H1 (cell line): ENCODE data around the gene DUSP1. TPM values are rescaled to one million over a fixed set of nuclear protein-coding genes. Genes with fewer than 3 reads are reported as not detected.

Experiments
- CTCF ChIA-PET: fragments of 300-600 bp; sonication (Branson Sonifier 250); formaldehyde crosslinking; loops from one replicate; lab custom pipeline; 2021; ENCODE audit not compliant: partially characterized antibody; lab: Charles Lee
- POLR2A ChIA-PET: fragments of 300-600 bp; sonication (Branson Sonifier 250); formaldehyde crosslinking; loops from one replicate; lab custom pipeline; 2021; ENCODE audit warnings: inconsistent platforms; ENCODE audit not compliant: partially characterized antibody; lab: Charles Lee
- DNase-seq, 2 experiments: peaks; one replicate each; pipeline versions ENCODE4 v3.0.0 to v3.0.0-alpha.2; 2010 to 2022; ENCODE audit warnings: low spot score in 2 of 2, low read depth in 1 of 2, mixed read lengths in 1 of 2
- FAIRE-seq: peaks from 2 replicates; lab custom pipeline; 2011; peaks lifted over from hg19 to GRCh38; lab: Jason Lieb, UNC
- H2AFZ ChIP-seq: 2 replicates; pipeline ENCODE4 v1.8.1; 2012; ENCODE audit warnings: low read length, inconsistent platforms
- H2AK5ac ChIP-seq: 2 replicates; pipeline ENCODE4 v1.6.1; 2013; ENCODE audit warnings: low read depth, low read length
- H2BK120ac ChIP-seq: replicated peaks from 2 replicates; pipeline ENCODE3; 2013; ENCODE audit warnings: low read depth, low read length, inconsistent platforms
- H2BK12ac ChIP-seq: 2 replicates; pipeline ENCODE4 v1.6.1; 2013; ENCODE audit warnings: low read depth, low read length
- H2BK15ac ChIP-seq: 2 replicates; pipeline ENCODE4 v1.6.1; 2013; ENCODE audit warnings: low read length
- H2BK20ac ChIP-seq: 2 replicates; pipeline ENCODE4 v1.6.1; 2013; ENCODE audit warnings: low read length
- H2BK5ac ChIP-seq: 2 replicates; pipeline ENCODE4 v1.6.1; 2013; ENCODE audit warnings: low read depth, low read length
- H3K14ac ChIP-seq: 2 replicates; pipeline ENCODE4 v1.6.1; 2013; ENCODE audit warnings: inconsistent platforms; ENCODE audit not compliant: insufficient read length
- H3K18ac ChIP-seq: 2 replicates; pipeline ENCODE4 v1.6.1; 2013; ENCODE audit warnings: low read length; ENCODE audit errors: extremely low read depth
- H3K23ac ChIP-seq: 2 replicates; pipeline ENCODE4 v1.6.1; 2013; ENCODE audit warnings: inconsistent platforms; ENCODE audit not compliant: insufficient read length
- H3K23me2 ChIP-seq: 2 replicates; pipeline ENCODE4 v1.6.1; 2013; ENCODE audit warnings: low read depth, low read length
- H3K27ac ChIP-seq: 2 replicates; pipeline ENCODE4 v1.6.1; 2011; ENCODE audit warnings: low read depth, low read length, inconsistent platforms
- H3K27me3 ChIP-seq, 4 experiments: replicated peaks in 1 of 4; 1 replicate in 1 of 4; 2 replicates in 3 of 4; pipeline versions ENCODE4 v1.6.1 to v1.8.1; 2011 to 2013; ENCODE audit warnings: low read length in 3 of 4, mild to moderate bottlenecking in 3 of 4, inconsistent platforms in 2 of 4, mixed read lengths in 2 of 4, moderate library complexity in 1 of 4; ENCODE audit not compliant: control insufficient read depth in 3 of 4, insufficient read depth in 3 of 4; ENCODE audit errors: extremely low read depth in 1 of 4
- H3K36me3 ChIP-seq, 4 experiments: 2 replicates each; pipeline versions ENCODE4 v1.6.1 to v1.8.1; 2011 to 2013; ENCODE audit warnings: mild to moderate bottlenecking in 4 of 4, low read length in 3 of 4, moderate library complexity in 2 of 4, control low read depth in 1 of 4, inconsistent platforms in 1 of 4; ENCODE audit not compliant: insufficient read depth in 4 of 4, control insufficient read depth in 2 of 4
- H3K4ac ChIP-seq: replicated peaks from 2 replicates; pipeline ENCODE3; 2013; ENCODE audit warnings: low read length, low read depth, mixed read lengths, inconsistent platforms; ENCODE audit not compliant: insufficient read length
- H3K4me1 ChIP-seq, 4 experiments: replicated peaks in 1 of 4; 1 replicate in 1 of 4; 2 replicates in 3 of 4; pipeline versions ENCODE4 v1.6.1 to v1.8.1; 2011 to 2013; ENCODE audit warnings: low read length in 3 of 4, inconsistent platforms in 2 of 4, mixed read lengths in 1 of 4; ENCODE audit not compliant: insufficient read depth in 4 of 4, control insufficient read depth in 3 of 4
- H3K4me2 ChIP-seq, 2 experiments: 2 replicates each; pipeline versions ENCODE4 v1.6.1 to v1.8.1; 2011 to 2013; ENCODE audit warnings: low read depth in 2 of 2, low read length in 2 of 2, control low read depth in 1 of 2, inconsistent platforms in 1 of 2, mild to moderate bottlenecking in 1 of 2; ENCODE audit not compliant: insufficient read depth in 1 of 2
- H3K4me3 ChIP-seq, 4 experiments: fragments of 200-600, 300-600 bp in 1 of 4; sonication (generic), shearing (Covaris generic), sonication (Bioruptor Twin) in 1 of 4; 2 replicates each; pipeline versions ENCODE4 v1.5.1 to v1.8.1; 2011 to 2016; ENCODE audit warnings: low read length in 4 of 4, low read depth in 3 of 4, control low read depth in 2 of 4, inconsistent platforms in 2 of 4, mild to moderate bottlenecking in 2 of 4, mixed read lengths in 1 of 4, moderate library complexity in 1 of 4; ENCODE audit not compliant: insufficient read depth in 2 of 4; ENCODE audit errors: extremely low read depth in 1 of 4
- H3K56ac ChIP-seq: replicated peaks from 2 replicates; pipeline ENCODE3; 2013; ENCODE audit warnings: low read depth, mild to moderate bottlenecking, mixed read lengths, low read length, inconsistent platforms; ENCODE audit not compliant: insufficient read length
- H3K79me1 ChIP-seq: 2 replicates; pipeline ENCODE4 v1.6.1; 2013; ENCODE audit warnings: low read depth, low read length, control low read depth
- H3K79me2 ChIP-seq, 2 experiments: 2 replicates each; pipeline versions ENCODE4 v1.6.1 to v1.8.1; 2012 to 2013; ENCODE audit warnings: low read length in 2 of 2, mild to moderate bottlenecking in 2 of 2, inconsistent platforms in 1 of 2; ENCODE audit not compliant: insufficient read depth in 2 of 2, control insufficient read depth in 1 of 2
- H3K9ac ChIP-seq, 4 experiments: replicated peaks in 1 of 4; 1 replicate in 1 of 4; 2 replicates in 3 of 4; pipeline versions ENCODE4 v1.6.1 to v1.8.1; 2011 to 2013; ENCODE audit warnings: low read depth in 3 of 4, low read length in 3 of 4, control low read depth in 2 of 4, mild to moderate bottlenecking in 2 of 4, moderate library complexity in 2 of 4, inconsistent platforms in 1 of 4; ENCODE audit errors: extremely low read depth in 1 of 4
- H3K9me3 ChIP-seq, 2 experiments: 2 replicates each; pipeline versions ENCODE4 v1.6.1 to v1.8.1; 2012 to 2013; ENCODE audit warnings: mild to moderate bottlenecking in 2 of 2, moderate library complexity in 2 of 2, control low read depth in 1 of 2, inconsistent platforms in 1 of 2, low read depth in 1 of 2, low read length in 1 of 2, mixed read lengths in 1 of 2; ENCODE audit not compliant: insufficient read depth in 2 of 2
- H4K20me1 ChIP-seq, 2 experiments: replicated peaks in 1 of 2; 2 replicates each; pipeline versions ENCODE3 to v1.8.1; 2011 to 2013; ENCODE audit warnings: inconsistent platforms in 2 of 2, low read length in 2 of 2, mild to moderate bottlenecking in 1 of 2; ENCODE audit not compliant: insufficient read depth in 2 of 2, control insufficient read depth in 1 of 2
- H4K5ac ChIP-seq: 2 replicates; pipeline ENCODE4 v1.6.1; 2013; ENCODE audit warnings: low read length, low read depth, mixed read lengths, inconsistent platforms; ENCODE audit not compliant: insufficient read length
- H4K8ac ChIP-seq: 2 replicates; pipeline ENCODE4 v1.8.0; 2013; ENCODE audit warnings: mild to moderate bottlenecking, moderate library complexity, low read length, inconsistent platforms; ENCODE audit not compliant: insufficient read depth; ENCODE audit errors: extremely low read depth
- H4K91ac ChIP-seq: replicated peaks from 2 replicates; pipeline ENCODE3; 2013; ENCODE audit warnings: low read length, mixed read lengths, inconsistent platforms; ENCODE audit not compliant: insufficient read length
- CBX5 ChIP-seq: fragments of 300-800, 300-1000 bp; sonication (generic); IDR thresholded peaks from 2 replicates; pipeline ENCODE4 v1.7.1; 2016; ENCODE audit warnings: antibody characterized with exemption, low read length, low read depth
- CTBP2 ChIP-seq: IDR thresholded peaks from 2 replicates; pipeline ENCODE4 v1.7.0; 2011; ENCODE audit warnings: borderline replicate concordance, mild to moderate bottlenecking, moderate library complexity, mixed read lengths, low read length; ENCODE audit not compliant: insufficient read depth, insufficient read length
- EZH2 ChIP-seq: fragments of 200-600 bp; sonication (generic); IDR thresholded peaks from 2 replicates; pipeline ENCODE4 v1.7.1; 2012; ENCODE audit warnings: low read depth, mild to moderate bottlenecking, moderate library complexity, low read length, inconsistent platforms; ENCODE audit not compliant: severe bottlenecking
- GTF2F1 ChIP-seq: IDR thresholded peaks from 2 replicates; pipeline ENCODE4 v1.6.1; 2012; ENCODE audit warnings: low read depth, low read length, improper control_type of control experiment, borderline replicate concordance
- KDM4A ChIP-seq: IDR thresholded peaks from one replicate; pipeline ENCODE4 v1.7.1; 2012; ENCODE audit warnings: low read depth, mild to moderate bottlenecking, moderate library complexity, low read length, inconsistent platforms; ENCODE audit not compliant: severe bottlenecking
- SIRT6 ChIP-seq: IDR thresholded peaks from one replicate; pipeline ENCODE4 v1.7.1; 2012; ENCODE audit warnings: low read length, inconsistent platforms
- TAF7 ChIP-seq: optimal IDR thresholded peaks from 2 replicates; pipeline ENCODE3; 2011; ENCODE audit warnings: low read depth, mild to moderate bottlenecking, inconsistent platforms, low read length, moderate library complexity, borderline replicate concordance
- WGBS, 2 experiments: shearing (Covaris generic) in 1 of 2; methylation state at CpG; one replicate each; pipeline versions ENCODE4 v1.1.6 to v1.1.7; 2013 to 2015; ENCODE audit warnings: low lambda C conversion rate in 2 of 2, mixed read lengths in 2 of 2, inconsistent platforms in 1 of 2, low coverage in 1 of 2, missing lambda C conversion rate in 1 of 2; ENCODE audit not compliant: insufficient replicate concordance in 2 of 2, insufficient coverage in 1 of 2, insufficient read length in 1 of 2; ENCODE audit errors: extremely low coverage in 1 of 2, missing lambda C conversion rate in 1 of 2; 5-methylcytosine and 5-hydroxymethylcytosine counted together
- polyA plus RNA-seq, 7 experiments: library from polyadenylated mRNA; depleted of rRNA in 3 of 7; stranded (reverse) in 5 of 7; unstranded in 2 of 7; fragments of >200 nt in 5 of 7; fragments of 200-250 nt in 2 of 7; gene quantifications; 1 replicate in 5 of 7; 2 replicates in 1 of 7; 4 replicates in 1 of 7; pipeline versions ENCODE4 v1.2.1 to v1.2.3, GENCODE V29; 2011 to 2013; ENCODE audit warnings: missing spikeins in 2 of 7, mixed read lengths in 2 of 7
- total RNA-seq: library from RNA; stranded (reverse); fragmentation: NEBNext Ultra II Directional; extraction: Animal tissue kit (Norgen Biotek cat#: 25700); gene quantifications from 2 replicates; pipeline ENCODE4 v1.2.1, GENCODE V29; 2021
- TF ChIP-seq, protein P1 (sequence below): IDR thresholded peaks from 2 replicates; pipeline ENCODE4 v1.6.1; 2011; ENCODE audit warnings: low read length, improper control_type of control experiment

Gene DUSP1
- total and polyA plus RNA-seq, 2 of the 8 experiments (the other 6 are each of a cell fraction or from before 2014, with no cell fraction given) = 6.5 to 11.7 TPM

DNA sequence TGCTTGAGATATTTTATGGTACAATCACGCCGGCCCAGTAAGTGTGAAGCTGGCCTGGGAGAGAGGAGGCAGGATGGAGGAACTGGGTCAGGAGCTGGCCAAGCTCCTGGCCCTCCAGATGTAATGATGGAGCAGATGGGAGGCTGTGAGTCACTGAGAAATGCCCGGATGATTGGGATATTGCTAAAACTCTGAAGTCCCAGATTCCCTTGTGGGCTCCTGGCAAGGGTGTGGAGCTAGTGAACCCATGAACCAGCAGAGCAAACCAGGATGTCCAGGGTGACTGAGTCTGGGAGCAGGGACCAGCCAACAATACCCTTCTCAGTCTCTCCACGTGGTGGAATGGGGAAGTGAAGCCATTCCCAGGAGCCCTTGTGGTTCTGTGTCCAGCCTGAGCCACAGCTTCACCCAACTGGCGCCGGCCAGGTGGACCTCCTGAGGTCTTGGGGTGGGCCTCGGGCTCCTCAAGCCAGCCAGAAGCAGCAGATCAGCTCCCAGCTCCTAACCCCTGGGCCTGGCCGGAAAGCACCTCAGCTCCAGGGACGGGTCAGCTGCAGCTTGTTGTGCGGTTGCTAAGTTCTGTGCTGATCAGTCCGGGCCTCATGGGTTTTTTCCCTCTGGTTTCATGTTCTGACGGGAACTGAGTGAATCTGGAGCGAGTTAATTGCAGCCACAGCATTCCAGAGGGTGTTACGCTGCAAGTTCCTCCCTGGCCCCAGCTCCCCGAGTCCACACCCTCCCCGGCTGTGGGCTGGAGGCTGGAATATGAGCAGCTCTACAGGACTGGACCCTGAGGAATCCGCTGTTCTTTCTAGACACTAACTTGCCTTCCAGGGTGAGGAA, 37.6 kb downstream of the DUSP1 start:
- Histone ChIP-seq H3K36me3 (no peaks in the 10 kb centered on the region), H2BK15ac (no peak overlapping the region), H3K9me3 (no peaks in the 10 kb centered on the region), H3K79me2 (no peaks in the 10 kb centered on the region), H2BK12ac (no peak overlapping the region), H3K4ac (no peak overlapping the region), H3K4me2 (no peak overlapping the region), H3K23ac (no peak overlapping the region), H2BK20ac (no peak overlapping the region), H3K27ac (no peak overlapping the region), H3K27me3 (peaks cover 0 to 2% (median 0%) of the 10 kb centered on the region in 4 experiments; a peak in 1 of 7 replicates), H3K18ac (no peak overlapping the region), H4K91ac (no peak overlapping the region), H4K5ac (no peak overlapping the region), H3K4me1 (no peaks in the 10 kb centered on the region; a peak in 1 of 7 replicates), H3K14ac (no peak overlapping the region), H3K4me3 (no peak overlapping the region), H4K8ac (peak overlapping the region; percentile 29; the same call in 1 of the 2 replicates), H4K20me1 (no peaks in the 10 kb centered on the region), H2BK120ac (no peak overlapping the region), H3K9ac (no peak overlapping the region), H3K56ac (no peak overlapping the region), H2AK5ac (no peak overlapping the region), H2BK5ac (no peak overlapping the region), H2AFZ (peak overlapping the region; percentile 70; the same call in 1 of the 2 replicates), H3K23me2 (peaks cover 1% of the 10 kb centered on the region; the same call in 1 of the 2 replicates), H3K79me1 (no peaks in the 10 kb centered on the region)
- ChIA-PET POLR2A (interaction anchor here (1.4 to 2.9 kb wide), 2 partner anchors 19 to 38 kb away, joined by 3 to 14 read pairs; partner anchors contain the start of gene DUSP1), CTCF (interaction anchor here (0.5 to 4.0 kb wide), 14 partner anchors 9 to 1889 kb away, joined by 3 to 29 read pairs (median 4); no protein-coding TSS in a partner anchor)
- no peak for DNase-seq
- WGBS, 2 experiments = 87% methylated on average over 17 of the region's 17 CpGs; no CpG with 5 or more reads in 1 of the 2 experiments
- no peak for FAIRE-seq
- TF ChIP-seq, protein P1, sequence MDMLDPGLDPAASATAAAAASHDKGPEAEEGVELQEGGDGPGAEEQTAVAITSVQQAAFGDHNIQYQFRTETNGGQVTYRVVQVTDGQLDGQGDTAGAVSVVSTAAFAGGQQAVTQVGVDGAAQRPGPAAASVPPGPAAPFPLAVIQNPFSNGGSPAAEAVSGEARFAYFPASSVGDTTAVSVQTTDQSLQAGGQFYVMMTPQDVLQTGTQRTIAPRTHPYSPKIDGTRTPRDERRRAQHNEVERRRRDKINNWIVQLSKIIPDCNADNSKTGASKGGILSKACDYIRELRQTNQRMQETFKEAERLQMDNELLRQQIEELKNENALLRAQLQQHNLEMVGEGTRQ = no peak
- TF ChIP-seq GTF2F1 (no peak), EZH2 (no peak), CBX5 (no peak), TAF7 (no peak), SIRT6 (no peak), KDM4A (no peak), CTBP2 (no peak)
